SJSA1 (cell line): ENCODE measurements around the gene ATF2. TPM values are rescaled to one million over a fixed set of nuclear protein-coding genes. Genes with fewer than 3 reads are reported as not detected.

Source experiments
- DNase-seq, 2 experiments: peaks; one replicate each; pipeline ENCODE4 v3.0.0-alpha.2; 2015 to 2020; ENCODE audit warnings: low spot score in 2 of 2, low read depth in 1 of 2
- H3K27ac ChIP-seq: fragments of 250-450 bp; sonication (Bioruptor Pico); 2 replicates; pipeline ENCODE4 v1.5.1; 2020; ENCODE audit warnings: mild to moderate bottlenecking, moderate library complexity
- H3K27me3 ChIP-seq: fragments of 250-450 bp; sonication (Bioruptor Pico); replicated peaks from 2 replicates; pipeline ENCODE4 v1.5.1; 2020; ENCODE audit warnings: mild to moderate bottlenecking, moderate library complexity
- H3K36me3 ChIP-seq: fragments of 250-450 bp; sonication (Bioruptor Pico); 2 replicates; pipeline ENCODE4 v1.5.1; 2020; ENCODE audit warnings: mild to moderate bottlenecking
- H3K4me1 ChIP-seq: fragments of 250-450 bp; sonication (Bioruptor Pico); replicated peaks from 2 replicates; pipeline ENCODE4 v1.6.1; 2021; ENCODE audit warnings: mild to moderate bottlenecking
- H3K4me3 ChIP-seq: fragments of 250-450 bp; sonication (Bioruptor Pico); 2 replicates; pipeline ENCODE4 v1.5.1; 2020; ENCODE audit warnings: mild to moderate bottlenecking
- H3K9me3 ChIP-seq: fragments of 250-450 bp; sonication (Bioruptor Pico); replicated peaks from 2 replicates; pipeline ENCODE4 v1.5.1; 2020; ENCODE audit warnings: mild to moderate bottlenecking
- total RNA-seq: library from RNA; depleted of rRNA; stranded (reverse); fragments of >200 nt; shearing (Covaris generic); gene quantifications from 2 replicates; pipeline ENCODE4 v1.2.3, GENCODE V29; 2014; rRNA removed

The ATF2 gene
- total RNA-seq, 1 experiment from 2014 or later, result 34.9 TPM

DNA sequence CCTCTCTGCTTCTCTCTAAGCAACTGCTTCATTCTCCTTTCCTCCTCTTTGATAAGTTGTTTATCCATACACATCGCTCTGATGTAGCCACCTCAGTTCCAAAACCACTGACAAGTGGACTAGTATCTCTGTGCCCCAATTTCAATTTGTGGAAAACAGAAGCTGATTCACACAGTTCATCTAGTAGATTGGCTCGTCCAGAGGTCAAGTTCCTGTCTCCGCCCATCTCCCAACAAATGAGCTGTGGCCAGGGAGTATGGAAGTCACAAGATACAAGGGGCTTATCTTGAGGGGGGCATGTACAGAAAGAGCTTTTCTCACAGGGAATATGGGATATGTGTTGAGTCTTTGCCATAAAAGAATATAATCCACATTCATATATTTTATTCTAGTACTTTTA is 145.1 kb downstream of the ATF2 start:
- Histone ChIP-seq H3K4me1 (peaks cover 4% of the 10 kb centered on the region), H3K27me3 (no peaks in the 10 kb centered on the region), H3K36me3 (no peaks in the 10 kb centered on the region), H3K4me3 (no peak overlapping the region), H3K9me3 (no peaks in the 10 kb centered on the region; the same call in 1 of the 2 replicates), H3K27ac (no peak overlapping the region)
- no peak for DNase-seq

Other genes starting within 250 kb of the ATF2 start
- 35.8 and 62.0 TPM in 2 replicates for gene CHN1, start 162.8 kb downstream of the ATF2 start, total RNA-seq
- 374 and 424 TPM in 2 replicates for gene ATP5MC3, start 13.5 kb upstream of the ATF2 start, total RNA-seq